Measurements from ENCODE around the gene GTPBP3.

Gene GTPBP3

GRCh38 chr19:17380426-17381138 lies 43.2 kb downstream of the GTPBP3 start:
- no peak for DNase-seq (ENCODE audit: low read depth in 1 of 2, low spot score in 1 of 2)

GRCh38 chr19:17385878-17386611 lies 48.7 kb downstream of the GTPBP3 start:
- peak; percentile 42 to 51 for DNase-seq (ENCODE audit: low read depth in 1 of 2, low spot score in 1 of 2)

GRCh38 chr19:17389288-17389687 lies 51.9 kb downstream of the GTPBP3 start:
- no peak for DNase-seq (ENCODE audit: low read depth in 1 of 2, low spot score in 1 of 2)

- no peak for DNase-seq (ENCODE audit: low read depth in 1 of 2, low spot score in 1 of 2)
Measured at GRCh38 chr19:17389957-17390664, 52.8 kb downstream of the GTPBP3 start.

- DNase-seq (ENCODE audit: low read depth in 1 of 2, low spot score in 1 of 2) = peak; percentile 77 to 86
Measured at GRCh38 chr19:17390665-17391370, 53.5 kb downstream of the GTPBP3 start.

GRCh38 chr19:17391371-17392151 lies 54.2 kb downstream of the GTPBP3 start:
- DNase-seq (ENCODE audit: low read depth in 1 of 2, low spot score in 1 of 2) = no peak

All from activated CD4-positive, alpha-beta T cell treated with anti-CD3 and anti-CD28 coated beads, Interleukin-2, amount 50 U/mL, for 24 hours (primary cell).